CD4-positive, alpha-beta T cell treated with Interleukin-21 for 1 hour (primary cell): ENCODE results near the gene SLC37A2.
A peak's percentile ranks its signal among the peaks of the same experiment; 100 is the strongest.
"Not testable (repeated sequence)": the region's sequence is repeated elsewhere in the genome, so short reads cannot be mapped to it uniquely, and the experiment has no call there.

ENCODE experiments used
- DNase-seq: peaks from one replicate; pipeline ENCODE4 v3.0.0-alpha.2; 2020

Gene SLC37A2

GRCh38 chr11:125085301-125086081, 22.4 kb downstream of the SLC37A2 start:
- DNase-seq = no peak

GRCh38 chr11:125086633-125087296, 23.7 kb downstream of the SLC37A2 start:
- DNase-seq = no peak

GRCh38 chr11:125088123-125088522, 25.0 kb downstream of the SLC37A2 start:
- no peak for DNase-seq

- no peak for DNase-seq
Observed at GRCh38 chr11:125088576-125089455, 25.7 kb downstream of the SLC37A2 start.

- DNase-seq = not testable (repeated sequence)
Observed at GRCh38 chr11:125089481-125089880, 26.4 kb downstream of the SLC37A2 start.

GRCh38 chr11:125090151-125090550, 27.0 kb downstream of the SLC37A2 start:
- DNase-seq = not testable (repeated sequence)

GRCh38 chr11:125090816-125091215, 27.7 kb downstream of the SLC37A2 start:
- DNase-seq = no peak

- DNase-seq = peak; percentile 24
Observed at GRCh38 chr11:125091247-125091876, 28.3 kb downstream of the SLC37A2 start.

GRCh38 chr11:125091877-125092664, 29.0 kb downstream of the SLC37A2 start:
- DNase-seq = no peak

GRCh38 chr11:125092669-125093068, 29.6 kb downstream of the SLC37A2 start:
- no peak for DNase-seq

- DNase-seq = no peak
Observed at GRCh38 chr11:125093502-125093901, 30.4 kb downstream of the SLC37A2 start.

- no peak for DNase-seq
Observed at GRCh38 chr11:125094731-125095130, 31.6 kb downstream of the SLC37A2 start.

GRCh38 chr11:125100136-125100535, 37.0 kb downstream of the SLC37A2 start:
- no peak for DNase-seq

- DNase-seq = no peak
Observed at GRCh38 chr11:125101596-125101995, 38.5 kb downstream of the SLC37A2 start.

- DNase-seq = no peak
Observed at GRCh38 chr11:125102025-125102424, 38.9 kb downstream of the SLC37A2 start.

GRCh38 chr11:125102510-125102909, 39.4 kb downstream of the SLC37A2 start:
- no peak for DNase-seq

GRCh38 chr11:125105926-125106325, 42.8 kb downstream of the SLC37A2 start:
- no peak for DNase-seq

GRCh38 chr11:125108469-125108868, 45.4 kb downstream of the SLC37A2 start:
- DNase-seq = no peak

- DNase-seq = peak; percentile 11
Observed at GRCh38 chr11:125110506-125110905, 47.4 kb downstream of the SLC37A2 start.

- no peak for DNase-seq
Observed at GRCh38 chr11:125111001-125111342, 47.9 kb downstream of the SLC37A2 start.

GRCh38 chr11:125111343-125112207, 48.5 kb downstream of the SLC37A2 start, which contains the start of gene TMEM218:
Gene TMEM218 (minus strand): TSS chr11:125111626. CDS start chr11:125102241, 9,385 bp downstream.
- DNase-seq = peak; percentile 99
